GM19324 (cell line): ENCODE measurements around the gene RASGRF1.
"Not testable (repeated sequence)": the region's sequence is repeated elsewhere in the genome, so short reads cannot be mapped to it uniquely, and the experiment has no call there.

Experiments
- ATAC-seq: cut with Tn5 transposase; IDR thresholded peaks from one replicate; pipeline ENCODE4 v1.9.1; 2021; ENCODE audit warnings: mild to moderate bottlenecking, moderate library complexity; ENCODE audit not compliant: unreplicated experiment, low FRiP score

RASGRF1 gene

GRCh38 chr15:79042213-79042928 is 48.2 kb downstream of the RASGRF1 start:
- ATAC-seq: no peak

- ATAC-seq: no peak
Measured at GRCh38 chr15:79041601-79042168, 48.9 kb downstream of the RASGRF1 start.

GRCh38 chr15:79037848-79038247 is 52.7 kb downstream of the RASGRF1 start:
- no peak for ATAC-seq

- no peak for ATAC-seq
Measured at GRCh38 chr15:79036323-79036722, 54.3 kb downstream of the RASGRF1 start.

- no peak for ATAC-seq
Measured at GRCh38 chr15:79035814-79036213, 54.8 kb downstream of the RASGRF1 start.

- peak; percentile 61 for ATAC-seq
Measured at GRCh38 chr15:79035111-79035601, 55.4 kb downstream of the RASGRF1 start.

- no peak for ATAC-seq
Measured at GRCh38 chr15:79034284-79034683, 56.3 kb downstream of the RASGRF1 start.

- no peak for ATAC-seq
Measured at GRCh38 chr15:79032656-79033055, 57.9 kb downstream of the RASGRF1 start.

GRCh38 chr15:79031821-79032220 is 58.8 kb downstream of the RASGRF1 start:
- no peak for ATAC-seq

GRCh38 chr15:79031201-79031600 is 59.4 kb downstream of the RASGRF1 start:
- ATAC-seq: no peak

GRCh38 chr15:79030470-79030869 is 60.1 kb downstream of the RASGRF1 start:
- no peak for ATAC-seq

- ATAC-seq: no peak
Measured at GRCh38 chr15:79028411-79028964, 62.1 kb downstream of the RASGRF1 start.

- no peak for ATAC-seq
Measured at GRCh38 chr15:79027532-79028410, 62.8 kb downstream of the RASGRF1 start.

- ATAC-seq: no peak
Measured at GRCh38 chr15:79025802-79026201, 64.8 kb downstream of the RASGRF1 start.

- ATAC-seq: no peak
Measured at GRCh38 chr15:79025201-79025600, 65.4 kb downstream of the RASGRF1 start.

GRCh38 chr15:79024493-79024892 is 66.1 kb downstream of the RASGRF1 start:
- not testable (repeated sequence) for ATAC-seq

GRCh38 chr15:79023918-79024317 is 66.7 kb downstream of the RASGRF1 start:
- ATAC-seq: no peak

GRCh38 chr15:79023546-79023890 is 67.1 kb downstream of the RASGRF1 start:
- no peak for ATAC-seq

GRCh38 chr15:79018960-79019359 is 71.6 kb downstream of the RASGRF1 start:
- no peak for ATAC-seq

GRCh38 chr15:79017953-79018352 is 72.6 kb downstream of the RASGRF1 start:
- no peak for ATAC-seq
